GM12801 (cell line): ENCODE results near the gene DNAH3.

ENCODE experiments used
- CTCF ChIP-seq: IDR thresholded peaks from one replicate; pipeline ENCODE4 v1.5.1; 2011; ENCODE audit warnings: control low read depth; ENCODE audit not compliant: insufficient read length; ENCODE audit errors: extremely low read depth

The DNAH3 gene

GRCh38 chr16:21157632-21158031, 7.0 kb upstream of the DNAH3 start:
- TF ChIP-seq CTCF: no peak

GRCh38 chr16:21156767-21157467, 6.3 kb upstream of the DNAH3 start:
- no peak for TF ChIP-seq CTCF

GRCh38 chr16:21145738-21146137, 4.9 kb downstream of the DNAH3 start:
- no peak for TF ChIP-seq CTCF

GRCh38 chr16:21134053-21134452, 16.6 kb downstream of the DNAH3 start:
- TF ChIP-seq CTCF: no peak

- no peak for TF ChIP-seq CTCF
Measured at GRCh38 chr16:21130811-21131210, 19.8 kb downstream of the DNAH3 start.

- no peak for TF ChIP-seq CTCF
Measured at GRCh38 chr16:21128991-21129390, 21.7 kb downstream of the DNAH3 start.

- TF ChIP-seq CTCF: no peak
Measured at GRCh38 chr16:21126518-21126917, 24.1 kb downstream of the DNAH3 start.
